Sigmoid colon (tissue), 3 donors: ENCODE results near the gene ONECUT3.

Source experiments
- POLR2A ChIP-seq, 2 donors: fragments of 450-650 bp; IDR thresholded peaks; one replicate each; pipeline ENCODE4 v1.6.1; 2016; ENCODE audit warnings: antibody characterized with exemption in 2 of 2, mild to moderate bottlenecking in 2 of 2, moderate library complexity in 2 of 2
- TF ChIP-seq, protein P1 (sequence below), 4 experiments: fragments of 450-650 bp in 3 of 4; fragments of 200-600 bp in 1 of 4; IDR thresholded peaks; one replicate each; pipeline ENCODE4 v1.5.1; 2016 to 2019; ENCODE audit warnings: antibody characterized with exemption in 4 of 4, mild to moderate bottlenecking in 3 of 4, moderate library complexity in 2 of 4

DNA sequence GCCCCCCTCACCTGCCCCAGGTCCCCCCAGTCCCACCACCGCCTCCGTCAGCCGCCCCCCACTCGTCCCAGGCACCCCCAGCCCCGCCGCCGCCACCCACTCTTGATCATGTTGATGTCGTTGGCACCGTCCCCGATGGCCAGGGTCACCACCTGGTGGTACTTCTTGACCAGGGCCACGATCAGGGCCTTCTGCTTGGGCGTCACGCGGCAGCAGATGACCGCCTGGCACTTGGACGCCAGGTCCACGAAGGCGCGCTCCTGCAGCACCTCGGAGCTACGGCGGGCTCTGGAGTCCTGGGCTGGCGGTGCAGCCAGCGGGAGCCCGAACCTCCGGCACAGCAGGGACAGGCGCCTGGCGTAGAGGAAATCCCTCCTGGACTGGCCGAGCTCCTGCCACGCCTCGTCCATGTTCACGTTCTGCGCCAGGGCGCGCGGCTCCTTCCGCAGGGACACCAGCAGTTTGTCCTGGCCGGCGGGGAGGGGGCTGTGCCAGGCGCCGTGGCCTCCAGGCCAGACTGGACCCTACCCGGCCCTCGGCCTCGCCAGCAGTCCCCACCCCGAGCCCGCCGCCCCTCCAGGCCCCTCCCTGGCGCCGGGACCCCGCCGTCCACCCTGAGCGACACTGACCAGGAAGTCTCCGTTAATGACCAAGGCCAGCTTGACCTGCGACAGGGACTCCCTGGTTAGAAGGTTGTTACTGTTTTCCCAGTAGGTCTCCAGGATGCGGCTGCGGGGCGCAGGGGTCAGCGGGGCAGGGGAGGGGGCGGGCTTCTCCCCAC lies 36.1 kb downstream of the ONECUT3 start:
- TF ChIP-seq POLR2A (IDR thresholded peaks at IDR 0.05), result no peak
- TF ChIP-seq, protein P1, sequence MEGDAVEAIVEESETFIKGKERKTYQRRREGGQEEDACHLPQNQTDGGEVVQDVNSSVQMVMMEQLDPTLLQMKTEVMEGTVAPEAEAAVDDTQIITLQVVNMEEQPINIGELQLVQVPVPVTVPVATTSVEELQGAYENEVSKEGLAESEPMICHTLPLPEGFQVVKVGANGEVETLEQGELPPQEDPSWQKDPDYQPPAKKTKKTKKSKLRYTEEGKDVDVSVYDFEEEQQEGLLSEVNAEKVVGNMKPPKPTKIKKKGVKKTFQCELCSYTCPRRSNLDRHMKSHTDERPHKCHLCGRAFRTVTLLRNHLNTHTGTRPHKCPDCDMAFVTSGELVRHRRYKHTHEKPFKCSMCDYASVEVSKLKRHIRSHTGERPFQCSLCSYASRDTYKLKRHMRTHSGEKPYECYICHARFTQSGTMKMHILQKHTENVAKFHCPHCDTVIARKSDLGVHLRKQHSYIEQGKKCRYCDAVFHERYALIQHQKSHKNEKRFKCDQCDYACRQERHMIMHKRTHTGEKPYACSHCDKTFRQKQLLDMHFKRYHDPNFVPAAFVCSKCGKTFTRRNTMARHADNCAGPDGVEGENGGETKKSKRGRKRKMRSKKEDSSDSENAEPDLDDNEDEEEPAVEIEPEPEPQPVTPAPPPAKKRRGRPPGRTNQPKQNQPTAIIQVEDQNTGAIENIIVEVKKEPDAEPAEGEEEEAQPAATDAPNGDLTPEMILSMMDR (IDR thresholded peaks at IDR 0.05), result no peak
